GM19240 (cell line): ENCODE data around the gene INO80.
"Not testable (repeated sequence)": the region's sequence is repeated elsewhere in the genome, so short reads cannot be mapped to it uniquely, and the experiment has no call there.

ENCODE experiments used
- DNase-seq: peaks from one replicate; pipeline ENCODE4 v3.0.0; 2011; ENCODE audit warnings: low spot score; ENCODE audit not compliant: insufficient read length

INO80 gene

DNA sequence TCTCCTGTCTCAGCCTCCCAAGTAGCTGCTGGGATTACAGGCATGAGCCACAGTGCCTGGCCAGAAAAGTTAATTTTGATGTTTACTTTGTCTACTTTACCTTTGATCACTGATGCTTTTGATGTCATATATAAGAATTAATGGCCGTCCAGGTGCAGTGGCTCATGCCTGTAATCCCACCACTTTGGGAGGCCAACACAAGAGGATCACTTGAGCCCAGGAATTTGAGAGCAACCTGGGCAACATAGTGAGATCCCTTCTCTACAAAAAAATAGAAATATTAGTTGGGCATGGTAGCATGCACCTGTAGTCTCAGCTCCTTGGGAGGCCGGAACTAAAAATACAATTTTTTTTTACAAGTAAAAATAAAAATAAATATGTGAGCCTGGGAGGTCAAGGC is 6.8 kb upstream of the INO80 start:
- DNase-seq, result no peak

DNA sequence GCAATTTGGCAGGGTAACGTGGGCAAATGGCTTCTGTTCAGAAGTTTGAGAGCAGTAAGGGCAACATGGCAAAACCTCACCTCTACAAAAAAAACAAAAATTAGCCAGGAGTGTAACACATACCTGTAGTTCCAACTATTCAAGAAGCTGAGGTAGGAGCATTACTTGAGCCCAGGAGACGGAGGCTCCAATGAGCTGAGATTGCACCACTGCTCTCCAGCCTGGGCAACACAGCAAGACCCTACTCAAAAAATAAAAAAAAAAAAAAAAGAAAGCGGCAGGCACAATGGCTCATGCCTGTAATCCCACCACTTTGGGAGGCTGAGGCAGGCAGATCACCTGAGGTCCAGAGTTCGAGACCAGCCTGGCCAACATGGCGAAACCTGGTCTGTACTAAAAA is 5.9 kb upstream of the INO80 start:
- DNase-seq, result no peak

DNA sequence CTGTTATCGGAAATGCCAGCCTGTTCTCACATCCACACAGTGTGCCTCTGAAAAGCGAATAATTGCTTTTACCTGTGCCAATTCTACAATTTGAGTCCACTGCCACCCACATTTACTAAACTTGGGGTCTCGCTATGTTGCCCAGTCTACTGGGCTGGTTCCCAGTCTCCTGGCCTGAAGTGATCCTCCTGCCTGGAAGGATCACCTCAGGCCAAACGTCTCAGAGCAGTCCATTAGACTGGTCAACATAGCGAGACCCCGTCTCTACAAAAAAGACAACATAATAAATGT is 827 bp upstream of the INO80 start:
- no peak for DNase-seq

DNA sequence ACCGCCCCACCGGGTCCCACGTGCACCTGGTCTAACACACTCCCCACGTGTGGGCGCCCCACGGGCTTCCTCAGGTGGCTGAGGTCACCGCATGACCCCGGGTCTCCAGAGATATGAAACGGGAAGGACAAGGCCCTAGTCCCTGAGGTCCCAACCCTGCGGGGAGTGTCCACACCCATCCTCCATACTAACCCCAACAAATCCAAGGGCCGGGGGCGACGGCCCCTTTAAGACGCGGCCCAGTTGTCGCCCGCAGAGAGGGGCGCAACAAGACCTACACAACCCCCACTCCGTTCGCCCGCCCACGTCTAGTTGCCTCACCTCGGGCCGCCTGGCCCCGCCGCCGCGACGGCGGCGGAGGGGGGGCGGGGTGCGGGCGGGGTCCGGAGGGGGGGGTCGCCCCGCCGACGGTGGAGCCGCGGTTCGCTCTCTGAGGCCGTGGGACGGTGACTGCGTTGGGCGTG is 396 bp downstream of the INO80 start:
- peak; percentile 47 for DNase-seq

DNA sequence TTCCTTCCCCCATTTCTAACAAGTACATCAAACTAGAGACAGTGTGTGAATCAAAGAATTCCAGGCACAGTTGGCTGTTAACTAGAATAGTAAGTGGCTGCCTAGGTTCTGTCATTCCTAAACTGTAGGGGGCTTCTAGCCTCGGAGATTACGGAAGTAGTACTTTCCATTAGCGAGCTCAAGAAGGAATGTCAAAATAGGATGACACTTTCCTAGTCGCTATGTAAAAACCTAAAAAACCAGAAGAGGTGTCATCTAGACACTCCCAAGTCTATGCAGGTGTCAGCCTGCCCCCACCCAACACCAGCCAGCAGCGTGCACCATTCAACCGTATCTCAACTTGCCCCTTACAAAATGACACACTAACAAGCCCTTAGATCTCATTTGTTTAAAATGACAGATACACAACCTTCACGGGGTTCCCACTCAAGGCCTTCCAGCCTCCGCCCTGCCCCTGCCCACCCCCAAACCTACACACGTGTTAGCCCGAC is 874 bp downstream of the INO80 start:
- DNase-seq, result no peak

DNA sequence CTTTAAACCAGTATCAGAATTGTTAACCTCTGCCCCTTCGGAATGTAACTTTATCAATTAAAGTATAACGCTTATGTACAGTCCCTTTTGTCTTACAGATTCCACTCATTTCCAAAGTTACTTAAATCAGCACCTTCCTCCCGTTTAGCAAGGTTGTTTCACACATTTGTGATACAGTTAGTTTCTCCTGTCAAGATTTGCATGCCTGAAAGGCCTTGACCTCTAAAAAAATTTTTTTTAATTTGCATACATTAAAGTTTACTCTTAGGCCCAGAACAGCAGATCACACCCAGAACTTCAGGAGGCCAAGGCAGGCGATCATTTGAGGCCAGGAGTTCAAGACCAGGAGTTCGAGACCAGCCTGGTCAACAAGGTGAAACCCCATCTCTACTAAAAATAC is 9.1 kb downstream of the INO80 start:
- DNase-seq, result no peak

DNA sequence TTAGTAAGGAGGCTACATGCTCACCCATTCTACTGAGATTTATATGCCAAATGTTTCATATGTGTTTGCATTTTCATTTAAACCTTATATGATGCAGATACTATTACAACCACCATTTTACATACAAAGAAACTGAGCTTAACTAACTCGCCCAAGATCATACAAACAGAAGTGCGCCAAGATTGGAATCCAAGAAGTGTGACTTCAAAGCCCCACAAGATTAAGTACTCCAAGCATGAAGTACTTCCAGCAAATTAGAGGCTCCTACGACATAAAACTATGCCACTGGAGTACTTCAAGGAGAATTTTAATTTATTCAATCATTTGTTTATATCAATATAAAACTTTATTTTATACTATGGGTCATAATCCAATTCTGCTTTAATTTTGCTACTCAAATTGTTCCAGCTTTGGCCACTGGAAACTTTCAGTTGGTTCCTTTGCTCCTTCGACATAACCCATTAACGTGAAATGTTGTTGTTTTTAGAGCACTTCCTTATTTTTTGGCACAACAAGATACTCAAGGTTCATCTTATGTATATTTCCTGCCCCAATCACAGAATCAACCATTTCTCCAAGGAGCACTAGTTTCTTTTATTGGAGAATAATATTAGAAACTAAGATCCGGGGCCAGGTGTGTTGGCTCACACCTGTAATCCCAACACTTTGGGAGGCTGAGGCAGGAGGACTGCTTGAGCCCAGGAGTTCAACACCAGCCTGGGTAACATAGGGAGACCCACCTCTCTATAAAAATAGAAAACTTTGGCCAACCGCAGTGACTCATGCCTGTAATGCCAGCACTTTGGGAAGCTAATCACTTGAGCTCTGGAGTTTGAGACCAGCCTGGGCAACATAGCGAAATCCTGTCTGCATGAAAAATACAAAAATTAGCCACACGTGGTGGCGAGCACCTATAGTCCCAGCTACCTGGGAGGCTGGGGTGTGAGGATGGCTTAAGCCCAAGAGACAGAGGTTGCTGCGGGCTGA is 10.4 kb downstream of the INO80 start:
- no peak for DNase-seq

DNA sequence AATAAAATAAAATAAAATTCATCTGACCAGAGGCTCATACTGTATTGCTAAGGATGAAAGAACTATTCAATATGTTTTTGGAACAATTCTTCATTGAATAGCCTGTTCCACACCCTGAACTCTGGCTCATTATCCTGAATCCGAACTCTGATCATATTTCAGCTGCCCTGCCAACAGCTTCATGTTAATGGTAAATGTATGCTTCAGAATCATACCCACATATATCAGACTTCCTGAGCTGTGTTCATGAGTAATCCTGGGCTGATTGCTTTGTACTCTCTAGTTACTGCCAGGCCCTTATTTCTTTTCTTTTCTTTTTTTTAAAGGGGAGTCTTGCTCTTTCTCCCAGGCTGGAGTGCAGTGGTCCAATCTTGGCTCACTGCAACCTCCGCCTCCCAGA is 11.8 kb downstream of the INO80 start:
- no peak for DNase-seq

DNA sequence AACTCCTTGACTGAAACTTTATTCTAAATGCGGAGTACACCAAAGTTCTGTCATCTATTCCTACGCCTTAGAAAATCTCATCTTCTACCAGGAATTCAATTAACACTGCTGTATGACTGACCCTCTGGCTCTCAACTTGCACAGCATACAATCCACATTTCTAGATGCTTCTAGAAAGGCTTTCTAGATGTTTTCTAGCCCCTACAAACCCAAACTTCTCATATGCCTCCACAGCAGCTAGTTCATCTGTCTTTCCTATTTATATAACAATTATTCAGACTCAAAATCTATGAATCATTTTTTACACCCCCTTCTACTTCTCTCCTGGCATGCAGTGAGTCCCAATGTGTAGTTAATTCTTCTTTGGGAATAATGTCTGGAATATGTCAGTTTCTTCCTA is 13.2 kb downstream of the INO80 start:
- DNase-seq, result no peak

DNA sequence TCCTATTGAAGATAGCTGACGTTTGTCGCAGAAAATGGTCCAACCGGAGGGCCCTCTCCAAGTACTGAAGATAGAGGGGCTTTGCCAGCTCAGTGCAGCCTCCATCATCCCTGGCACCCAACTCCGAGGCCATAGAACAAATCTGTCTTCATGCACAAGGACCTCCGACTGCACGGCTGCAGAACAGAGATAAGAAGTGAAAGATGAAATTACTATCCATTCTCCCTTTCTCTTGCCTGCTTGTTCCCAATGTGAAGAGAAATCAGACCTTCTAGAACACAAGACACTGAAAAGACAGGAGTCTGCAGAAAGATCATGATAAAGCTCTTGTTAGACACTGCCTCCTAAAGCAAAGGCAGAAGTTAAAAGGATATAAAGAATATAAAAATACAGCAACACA is 19.9 kb downstream of the INO80 start:
- no peak for DNase-seq

DNA sequence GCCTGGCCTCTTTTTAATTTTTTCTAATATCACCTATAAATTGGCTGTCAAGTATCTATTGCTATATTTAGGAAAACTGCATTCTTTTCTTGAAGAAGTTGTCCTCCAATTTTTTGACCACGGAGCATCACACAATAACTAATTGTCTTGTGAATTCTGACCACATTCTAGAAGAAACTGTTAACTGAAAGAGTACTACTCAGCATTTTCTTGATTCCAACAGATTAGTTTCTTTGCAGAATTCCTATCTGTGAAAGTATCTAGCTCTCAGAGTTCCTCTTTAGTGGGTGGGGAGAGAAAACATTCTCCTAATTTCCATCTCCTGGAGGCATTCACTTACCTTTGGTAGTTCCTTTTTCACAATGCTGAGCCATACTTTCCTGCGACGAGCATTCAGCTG is 31.1 kb downstream of the INO80 start:
- no peak for DNase-seq

DNA sequence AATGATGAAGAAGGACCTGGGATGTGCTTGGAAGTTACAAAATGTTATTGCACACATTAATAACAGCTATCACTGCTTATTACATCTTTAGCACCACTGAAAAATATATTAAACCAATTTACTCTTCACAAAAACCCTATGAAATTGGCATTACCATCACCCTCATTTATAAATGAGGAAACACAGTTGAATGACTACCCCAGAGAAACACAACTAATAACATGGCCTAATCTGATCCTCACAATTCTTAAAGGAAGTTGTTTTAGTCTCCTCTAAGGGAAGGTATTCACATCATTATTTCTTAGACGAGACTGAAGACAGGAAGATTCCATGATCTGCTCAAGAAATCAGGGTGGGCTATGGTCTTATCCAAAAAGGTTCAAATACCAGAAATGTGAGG is 35.9 kb downstream of the INO80 start:
- no peak for DNase-seq

DNA sequence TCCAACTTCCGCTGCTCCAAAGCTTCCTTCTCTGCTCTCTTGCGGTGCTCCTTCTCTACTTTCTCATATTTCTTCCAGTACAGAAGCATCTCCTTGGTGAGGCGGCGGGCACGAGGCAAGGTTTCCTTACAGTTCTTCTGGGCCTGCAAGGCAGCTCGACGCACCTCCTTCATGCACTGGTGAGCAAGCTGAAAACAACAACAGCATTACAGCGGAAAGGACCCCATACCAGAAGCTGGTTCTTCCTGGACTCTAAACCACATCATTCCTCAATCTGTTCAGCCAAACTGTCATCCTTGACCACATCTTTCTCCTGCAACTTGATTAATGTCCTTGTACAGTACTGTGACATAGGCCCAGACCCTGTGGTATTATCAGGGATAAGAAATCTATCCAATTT is 36.4 kb downstream of the INO80 start:
- DNase-seq, result no peak

DNA sequence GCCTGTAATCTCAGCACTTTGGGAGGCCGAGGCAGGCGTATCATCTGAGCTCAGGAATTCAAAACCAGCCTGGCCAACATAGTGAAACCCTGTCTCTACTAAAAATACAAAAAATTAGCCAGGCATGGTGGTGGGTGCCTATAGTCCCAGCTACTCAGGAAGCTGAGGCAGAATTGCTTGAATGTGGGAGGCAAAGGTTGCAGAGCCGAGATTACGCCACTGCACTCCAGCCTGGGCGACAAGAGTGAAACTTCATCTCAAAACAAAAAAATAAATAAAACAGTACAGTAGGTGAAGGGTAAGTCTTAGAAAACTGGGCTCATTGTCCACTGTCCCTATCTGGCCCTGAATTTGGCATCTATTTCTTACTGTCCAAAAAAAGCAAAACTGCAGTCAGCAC is 37.2 kb downstream of the INO80 start:
- DNase-seq, result not testable (repeated sequence)

DNA sequence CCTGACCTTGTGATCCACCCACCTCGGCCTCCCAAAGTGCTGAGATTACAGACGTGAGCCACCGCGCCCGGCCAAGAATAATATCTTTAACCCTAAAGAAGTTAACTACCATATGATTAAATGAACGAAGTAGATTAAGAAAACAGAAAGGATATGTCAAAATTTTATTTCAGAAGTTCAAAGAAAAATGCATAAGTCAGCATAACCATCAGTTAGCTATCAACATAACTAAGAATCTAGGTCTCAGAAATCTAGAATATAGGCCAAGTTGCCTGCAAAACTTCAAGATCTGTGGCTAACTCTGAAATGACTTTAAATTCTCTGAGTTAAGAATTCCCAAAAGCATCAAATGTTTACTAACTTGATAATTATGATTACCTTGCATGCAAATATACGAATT is 38.0 kb downstream of the INO80 start:
- DNase-seq, result no peak

DNA sequence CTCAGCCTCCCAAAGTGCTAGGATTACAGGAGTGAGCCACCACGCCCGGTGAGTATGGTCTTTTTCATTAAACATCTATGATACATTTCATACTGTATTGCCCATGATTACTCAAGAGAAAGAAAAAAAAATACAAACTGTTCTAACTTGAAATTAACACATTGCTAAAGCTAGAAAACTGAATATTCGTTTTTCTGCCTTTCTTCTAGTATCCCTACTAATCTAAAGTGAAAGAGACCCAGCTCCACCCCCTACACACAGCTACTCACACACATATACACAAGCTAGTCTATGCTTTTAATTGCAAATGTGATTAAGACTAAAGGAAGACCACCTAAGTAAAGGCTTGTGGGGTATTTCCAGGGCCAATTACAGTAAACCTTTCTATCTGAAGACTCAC is 43.1 kb downstream of the INO80 start:
- no peak for DNase-seq

DNA sequence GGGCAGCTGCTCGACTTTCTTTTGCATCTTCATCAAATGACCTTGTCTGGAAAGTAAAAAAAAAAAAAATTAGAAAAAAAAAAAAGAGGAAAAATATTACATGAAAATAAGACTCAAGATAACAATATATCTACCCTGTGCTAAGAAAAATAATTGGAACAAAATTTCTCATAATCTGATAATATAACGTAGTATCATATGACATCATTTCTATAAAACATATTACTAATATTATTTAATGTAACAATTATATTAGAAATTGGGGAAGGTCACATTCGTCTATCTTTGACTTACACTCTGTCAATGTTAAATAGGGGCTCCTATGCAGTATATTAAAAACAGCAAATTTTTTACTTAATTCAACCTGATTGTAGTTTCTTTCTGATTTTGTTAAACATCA is 44.1 kb downstream of the INO80 start:
- DNase-seq, result no peak

DNA sequence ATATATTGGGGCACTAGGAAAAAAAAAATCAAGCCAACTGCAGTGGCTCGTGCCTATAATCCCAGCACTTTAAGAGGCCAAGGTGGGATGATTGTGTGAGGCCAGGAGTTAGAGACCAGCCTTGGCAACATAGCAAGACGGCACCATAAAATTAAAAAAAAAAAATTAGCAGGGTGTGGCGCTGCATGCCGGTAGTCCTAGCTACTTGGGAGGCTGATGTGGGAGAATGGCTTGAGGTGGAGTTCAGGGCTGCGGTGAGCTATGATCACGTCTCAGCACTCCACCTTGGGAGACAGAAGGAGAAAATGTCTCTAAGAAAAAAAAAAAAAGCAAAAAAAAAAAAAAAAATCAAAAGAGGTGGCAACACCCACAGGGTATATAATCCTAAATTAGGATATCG is 49.6 kb downstream of the INO80 start:
- DNase-seq, result no peak

DNA sequence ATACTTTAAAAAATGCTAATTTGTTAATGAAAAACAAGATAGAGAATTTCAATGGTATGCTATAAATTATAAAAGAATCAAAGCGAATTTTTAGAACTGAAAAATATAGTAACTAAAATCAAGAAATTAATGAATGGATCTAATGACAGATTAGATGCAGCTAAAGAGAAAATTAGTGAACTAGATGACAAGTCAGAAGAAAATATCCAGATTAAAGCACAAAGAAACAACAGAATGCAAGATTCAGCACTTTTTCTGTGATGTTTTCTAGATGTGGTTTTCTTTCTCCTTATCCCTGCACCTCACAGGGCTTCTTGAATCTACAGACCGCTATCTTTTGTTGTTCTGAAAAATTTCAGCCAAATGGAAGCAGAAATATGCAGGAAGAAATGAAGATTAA is 54.4 kb downstream of the INO80 start:
- no peak for DNase-seq

DNA sequence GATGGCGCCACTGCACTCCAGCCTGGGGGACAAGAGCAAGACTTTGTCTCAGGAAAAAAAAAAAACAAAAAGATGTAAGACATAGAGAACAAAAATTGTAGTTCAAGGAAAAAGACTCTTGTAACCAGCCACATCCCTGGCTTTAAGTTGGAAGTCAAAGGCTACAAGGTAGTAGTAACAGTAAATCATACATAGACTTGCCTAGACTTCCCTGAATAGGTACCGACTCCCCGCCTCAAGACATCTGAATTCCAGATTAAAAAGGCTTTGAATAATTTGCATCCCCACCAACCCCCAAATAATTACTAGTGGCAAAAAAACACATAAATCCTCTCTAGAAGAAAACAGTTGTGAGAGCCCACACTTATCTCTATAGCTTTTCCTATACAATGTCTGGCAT is 55.6 kb downstream of the INO80 start:
- no peak for DNase-seq

DNA sequence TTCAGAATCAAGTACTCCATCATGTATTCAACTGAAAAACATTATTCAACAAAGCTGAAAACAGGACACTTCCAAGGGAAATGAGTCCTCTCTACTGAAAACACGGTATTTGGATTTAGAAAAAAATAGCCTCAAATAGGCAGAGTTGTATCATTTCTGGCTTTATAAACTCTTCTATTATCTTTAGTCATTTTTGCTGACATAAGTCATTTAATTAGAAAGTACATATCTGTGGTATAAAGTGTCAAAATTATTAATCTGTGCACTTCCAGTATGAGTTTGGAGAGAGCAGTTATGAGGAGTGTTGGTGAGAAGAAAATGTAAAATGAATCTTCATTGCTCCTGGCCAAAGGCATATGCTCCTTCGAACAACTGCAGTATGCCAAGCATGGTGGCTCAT is 59.3 kb downstream of the INO80 start:
- DNase-seq, result no peak

DNA sequence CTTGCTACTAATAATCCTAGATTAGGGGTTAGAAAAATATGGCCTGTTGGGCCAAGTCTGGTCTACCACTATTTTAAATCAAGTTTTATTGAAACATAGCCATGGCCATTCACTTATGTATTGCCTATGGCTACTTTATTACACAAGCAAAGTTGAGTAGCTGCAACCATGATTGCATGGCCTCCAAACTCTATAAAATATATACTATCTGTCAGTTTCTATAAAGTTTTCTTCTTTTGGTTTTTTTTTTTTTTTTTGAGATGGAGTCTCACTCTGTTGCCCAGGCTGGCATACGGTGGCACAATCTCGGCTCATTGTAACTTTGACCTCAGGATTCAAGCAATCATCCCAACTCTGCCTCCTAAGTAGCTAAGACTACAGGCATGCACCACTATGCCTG is 60.4 kb downstream of the INO80 start:
- no peak for DNase-seq

DNA sequence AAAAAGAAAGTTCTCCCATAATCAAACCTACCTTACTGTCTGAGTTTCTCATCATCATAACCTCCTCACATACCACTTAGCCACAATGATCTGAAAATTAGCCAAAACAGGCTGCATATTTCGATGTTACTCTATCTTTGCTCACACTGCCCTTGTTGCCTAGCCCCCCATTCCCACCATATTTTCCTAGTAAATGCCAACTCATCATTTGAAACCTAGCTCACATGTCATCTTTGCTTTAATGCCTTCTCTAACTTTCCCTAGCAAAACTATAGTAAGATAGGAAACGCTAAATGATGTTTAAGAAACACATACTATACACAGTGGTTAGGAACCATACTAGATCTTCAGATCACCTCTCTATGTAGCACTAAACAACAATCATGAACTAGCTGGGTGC is 64.9 kb downstream of the INO80 start:
- DNase-seq, result no peak
